Ishikawa (cell line): ENCODE data around the gene EEF1AKMT1.

Experiments
- CEBPB ChIP-seq: IDR thresholded peaks from 2 replicates; pipeline ENCODE4 v1.6.1; 2012
- CREB1 ChIP-seq: IDR thresholded peaks from 2 replicates; pipeline ENCODE4 v1.6.1; 2012; ENCODE audit warnings: low read depth
- EGR1 ChIP-seq: IDR thresholded peaks from 2 replicates; pipeline ENCODE4 v1.6.1; 2012
- EP300 ChIP-seq: IDR thresholded peaks from 2 replicates; pipeline ENCODE4 v1.6.1; 2012; ENCODE audit warnings: borderline replicate concordance
- FOXM1 ChIP-seq: IDR thresholded peaks from 2 replicates; pipeline ENCODE4 v1.6.1; 2012; ENCODE audit warnings: low read depth, borderline replicate concordance
- MAX ChIP-seq: IDR thresholded peaks from 2 replicates; pipeline ENCODE4 v1.6.1; 2012
- NFIC ChIP-seq: IDR thresholded peaks from 2 replicates; pipeline ENCODE4 v1.6.1; 2012
- RAD21 ChIP-seq: IDR thresholded peaks from 2 replicates; pipeline ENCODE4 v1.6.1; 2012; ENCODE audit warnings: low read depth
- REST ChIP-seq: IDR thresholded peaks from 2 replicates; pipeline ENCODE4 v1.6.1; 2012; ENCODE audit warnings: low read depth, mild to moderate bottlenecking
- TAF1 ChIP-seq: IDR thresholded peaks from 2 replicates; pipeline ENCODE4 v1.6.1; 2012; ENCODE audit warnings: low read depth, mild to moderate bottlenecking
- TCF12 ChIP-seq: IDR thresholded peaks from 2 replicates; pipeline ENCODE4 v1.6.1; 2012; ENCODE audit warnings: low read depth
- TEAD4 ChIP-seq: IDR thresholded peaks from 2 replicates; pipeline ENCODE4 v1.6.1; 2012
- USF1 ChIP-seq: IDR thresholded peaks from 2 replicates; pipeline ENCODE4 v1.6.1; 2012
- YY1 ChIP-seq: IDR thresholded peaks from 2 replicates; pipeline ENCODE4 v1.6.1; 2012; ENCODE audit warnings: low read depth

GRCh38 chr13:20760872-20761271, 12.9 kb downstream of the EEF1AKMT1 start:
- TF ChIP-seq CEBPB (no peak), NFIC (no peak), REST (no peak), TCF12 (no peak), CREB1 (no peak), TAF1 (no peak), YY1 (no peak), EP300 (no peak), USF1 (no peak), EGR1 (no peak), MAX (no peak), TEAD4 (no peak), RAD21 (no peak), FOXM1 (no peak)
